ENCODE data around the gene SEMA4A. TPM values are rescaled to one million over a fixed set of nuclear protein-coding genes. Genes with fewer than 3 reads are reported as not detected.

SEMA4A gene
- total and polyA plus RNA-seq, 2 donors = 6.4 to 14.8 TPM

GRCh38 chr1:156151093-156151688 lies 2.2 kb upstream of the SEMA4A start:
- Histone ChIP-seq H3K4me1 (ENCODE audit: control insufficient read depth in 2 of 2, insufficient read depth in 2 of 2, low read length in 2 of 2) (peaks cover 21 to 72% of the 10 kb centered on the region in 2 donors), H3K36me3 (ENCODE audit: control insufficient read depth in 2 of 2, insufficient read depth in 2 of 2, low read length in 1 of 2) (no peaks in the 10 kb centered on the region), H3K9me3 (ENCODE audit: control insufficient read depth in 2 of 2, insufficient read depth in 1 of 2, low read length in 1 of 2) (no peaks in the 10 kb centered on the region), H3K4me3 (ENCODE audit: low read length in 2 of 2) (no peak overlapping the region), H3K27me3 (ENCODE audit: control insufficient read depth in 2 of 2, insufficient read depth in 1 of 2, low read length in 1 of 2) (peaks cover 0 to 4% of the 10 kb centered on the region in 2 donors), H3K27ac (ENCODE audit: low read depth in 1 of 2, low read length in 1 of 2) (peak overlapping the region; percentile 11 to 20)
- 86% methylated on average over 6 of the region's 6 CpGs for WGBS
- no peak for DNase-seq (ENCODE audit: low read depth in 6 of 9, low spot score in 9 of 9)

- Histone ChIP-seq H3K27ac (ENCODE audit: low read depth in 1 of 2, low read length in 1 of 2) (no peak overlapping the region), H3K27me3 (ENCODE audit: control insufficient read depth in 2 of 2, insufficient read depth in 1 of 2, low read length in 1 of 2) (peaks cover 0 to 4% of the 10 kb centered on the region in 2 donors), H3K4me3 (ENCODE audit: low read length in 2 of 2) (no peak overlapping the region), H3K9me3 (ENCODE audit: control insufficient read depth in 2 of 2, insufficient read depth in 1 of 2, low read length in 1 of 2) (no peaks in the 10 kb centered on the region), H3K36me3 (ENCODE audit: control insufficient read depth in 2 of 2, insufficient read depth in 2 of 2, low read length in 1 of 2) (no peaks in the 10 kb centered on the region), H3K4me1 (ENCODE audit: control insufficient read depth in 2 of 2, insufficient read depth in 2 of 2, low read length in 2 of 2) (peaks cover 15 to 64% of the 10 kb centered on the region in 2 donors)
- 87% methylated on average over 5 of the region's 5 CpGs for WGBS
- DNase-seq (ENCODE audit: low read depth in 6 of 9, low spot score in 9 of 9) = no peak
These were observed 757 bp upstream of the SEMA4A start for GRCh38 chr1:156152628-156153027.

GRCh38 chr1:156154317-156154749 lies 948 bp downstream of the SEMA4A start:
- WGBS = 67% methylated on average over 11 of the region's 11 CpGs
- Histone ChIP-seq H3K27ac (ENCODE audit: low read depth in 1 of 2, low read length in 1 of 2) (peak overlapping the region in 1 of 2 donors; percentile 12), H3K4me3 (ENCODE audit: low read length in 2 of 2) (no peak overlapping the region), H3K9me3 (ENCODE audit: control insufficient read depth in 2 of 2, insufficient read depth in 1 of 2, low read length in 1 of 2) (no peaks in the 10 kb centered on the region), H3K27me3 (ENCODE audit: control insufficient read depth in 2 of 2, insufficient read depth in 1 of 2, low read length in 1 of 2) (peaks cover 0 to 4% of the 10 kb centered on the region in 2 donors), H3K4me1 (ENCODE audit: control insufficient read depth in 2 of 2, insufficient read depth in 2 of 2, low read length in 2 of 2) (peaks cover 6 to 66% of the 10 kb centered on the region in 2 donors), H3K36me3 (ENCODE audit: control insufficient read depth in 2 of 2, insufficient read depth in 2 of 2, low read length in 1 of 2) (no peaks in the 10 kb centered on the region)
- peak in 1 of 9 donors; percentile 39 for DNase-seq (ENCODE audit: low read depth in 6 of 9, low spot score in 9 of 9)

- H3K27ac ChIP-seq (ENCODE audit: low read depth in 1 of 2, low read length in 1 of 2) = peak overlapping the region; percentile 39 to 43
- no peak for DNase-seq (ENCODE audit: low read depth in 6 of 9, low spot score in 9 of 9)
- H3K27me3 ChIP-seq (ENCODE audit: control insufficient read depth in 2 of 2, insufficient read depth in 1 of 2, low read length in 1 of 2) = no peaks in the 10 kb centered on the region
- H3K36me3 ChIP-seq (ENCODE audit: control insufficient read depth in 2 of 2, insufficient read depth in 2 of 2, low read length in 1 of 2) = no peaks in the 10 kb centered on the region
- H3K4me3 ChIP-seq (ENCODE audit: low read length in 2 of 2) = no peak overlapping the region
- no peaks in the 10 kb centered on the region for H3K9me3 ChIP-seq (ENCODE audit: control insufficient read depth in 2 of 2, insufficient read depth in 1 of 2, low read length in 1 of 2)
- WGBS = 48% methylated on average over 12 of the region's 12 CpGs
- peaks cover 6 to 77% of the 10 kb centered on the region in 2 donors for H3K4me1 ChIP-seq (ENCODE audit: control insufficient read depth in 2 of 2, insufficient read depth in 2 of 2, low read length in 2 of 2)
These were observed 2.5 kb downstream of the SEMA4A start for GRCh38 chr1:156155756-156156510.

- Histone ChIP-seq H3K4me1 (ENCODE audit: control insufficient read depth in 2 of 2, insufficient read depth in 2 of 2, low read length in 2 of 2) (peaks cover 6 to 73% of the 10 kb centered on the region in 2 donors), H3K36me3 (ENCODE audit: control insufficient read depth in 2 of 2, insufficient read depth in 2 of 2, low read length in 1 of 2) (no peaks in the 10 kb centered on the region), H3K27ac (ENCODE audit: low read depth in 1 of 2, low read length in 1 of 2) (no peak overlapping the region), H3K27me3 (ENCODE audit: control insufficient read depth in 2 of 2, insufficient read depth in 1 of 2, low read length in 1 of 2) (peaks cover 0 to 2% of the 10 kb centered on the region in 2 donors), H3K9me3 (ENCODE audit: control insufficient read depth in 2 of 2, insufficient read depth in 1 of 2, low read length in 1 of 2) (no peaks in the 10 kb centered on the region), H3K4me3 (ENCODE audit: low read length in 2 of 2) (no peak overlapping the region)
- DNase-seq (ENCODE audit: low read depth in 6 of 9, low spot score in 9 of 9) = no peak
- whole genome bisulfite sequencing = 87% methylated on average over 3 of the region's 3 CpGs
These were observed 4.1 kb downstream of the SEMA4A start for GRCh38 chr1:156157506-156157905.

- no peak overlapping the region for H3K27ac ChIP-seq (ENCODE audit: low read depth in 1 of 2, low read length in 1 of 2)
- H3K27me3 ChIP-seq (ENCODE audit: control insufficient read depth in 2 of 2, insufficient read depth in 1 of 2, low read length in 1 of 2) = peaks cover 0 to 2% of the 10 kb centered on the region in 2 donors
- H3K9me3 ChIP-seq (ENCODE audit: control insufficient read depth in 2 of 2, insufficient read depth in 1 of 2, low read length in 1 of 2) = no peaks in the 10 kb centered on the region
- no peak overlapping the region for H3K4me3 ChIP-seq (ENCODE audit: low read length in 2 of 2)
- H3K4me1 ChIP-seq (ENCODE audit: control insufficient read depth in 2 of 2, insufficient read depth in 2 of 2, low read length in 2 of 2) = peaks cover 6 to 69% of the 10 kb centered on the region in 2 donors
- 96% methylated on average over 5 of the region's 5 CpGs for WGBS
- DNase-seq (ENCODE audit: low read depth in 6 of 9, low spot score in 9 of 9) = no peak
- no peaks in the 10 kb centered on the region for H3K36me3 ChIP-seq (ENCODE audit: control insufficient read depth in 2 of 2, insufficient read depth in 2 of 2, low read length in 1 of 2)
These were observed 4.6 kb downstream of the SEMA4A start for GRCh38 chr1:156157966-156158365.

GRCh38 chr1:156160000-156160742 lies 6.8 kb downstream of the SEMA4A start:
- Histone ChIP-seq H3K27ac (ENCODE audit: low read depth in 1 of 2, low read length in 1 of 2) (peak overlapping the region; percentile 21 to 55), H3K4me1 (ENCODE audit: control insufficient read depth in 2 of 2, insufficient read depth in 2 of 2, low read length in 2 of 2) (peaks cover 6 to 48% of the 10 kb centered on the region in 2 donors), H3K36me3 (ENCODE audit: control insufficient read depth in 2 of 2, insufficient read depth in 2 of 2, low read length in 1 of 2) (no peaks in the 10 kb centered on the region), H3K27me3 (ENCODE audit: control insufficient read depth in 2 of 2, insufficient read depth in 1 of 2, low read length in 1 of 2) (peaks cover 0 to 2% of the 10 kb centered on the region in 2 donors), H3K4me3 (ENCODE audit: low read length in 2 of 2) (peak overlapping the region in 1 of 2 donors; percentile 35), H3K9me3 (ENCODE audit: control insufficient read depth in 2 of 2, insufficient read depth in 1 of 2, low read length in 1 of 2) (no peaks in the 10 kb centered on the region)
- 90% methylated on average over 13 of the region's 13 CpGs for WGBS
- no peak for DNase-seq (ENCODE audit: low read depth in 6 of 9, low spot score in 9 of 9)

GRCh38 chr1:156160743-156161171 lies 7.4 kb downstream of the SEMA4A start:
- peak in 7 of 9 donors; percentile 47 to 81 (median 65) for DNase-seq (ENCODE audit: low read depth in 6 of 9, low spot score in 9 of 9)
- Histone ChIP-seq H3K27me3 (ENCODE audit: control insufficient read depth in 2 of 2, insufficient read depth in 1 of 2, low read length in 1 of 2) (peaks cover 0 to 2% of the 10 kb centered on the region in 2 donors), H3K4me1 (ENCODE audit: control insufficient read depth in 2 of 2, insufficient read depth in 2 of 2, low read length in 2 of 2) (peaks cover 6 to 42% of the 10 kb centered on the region in 2 donors), H3K4me3 (ENCODE audit: low read length in 2 of 2) (peak overlapping the region; percentile 30 to 35), H3K36me3 (ENCODE audit: control insufficient read depth in 2 of 2, insufficient read depth in 2 of 2, low read length in 1 of 2) (no peaks in the 10 kb centered on the region), H3K27ac (ENCODE audit: low read depth in 1 of 2, low read length in 1 of 2) (peak overlapping the region; percentile 21 to 55), H3K9me3 (ENCODE audit: control insufficient read depth in 2 of 2, insufficient read depth in 1 of 2, low read length in 1 of 2) (no peaks in the 10 kb centered on the region)
- WGBS = 9% methylated on average over 22 of the region's 22 CpGs
